ENCODE results near the gene MYADM.
A peak's percentile ranks its signal among the peaks of the same experiment; 100 is the strongest.
"Not testable (repeated sequence)": the region's sequence is repeated elsewhere in the genome, so short reads cannot be mapped to it uniquely, and the experiment has no call there.

Gene MYADM

DNA sequence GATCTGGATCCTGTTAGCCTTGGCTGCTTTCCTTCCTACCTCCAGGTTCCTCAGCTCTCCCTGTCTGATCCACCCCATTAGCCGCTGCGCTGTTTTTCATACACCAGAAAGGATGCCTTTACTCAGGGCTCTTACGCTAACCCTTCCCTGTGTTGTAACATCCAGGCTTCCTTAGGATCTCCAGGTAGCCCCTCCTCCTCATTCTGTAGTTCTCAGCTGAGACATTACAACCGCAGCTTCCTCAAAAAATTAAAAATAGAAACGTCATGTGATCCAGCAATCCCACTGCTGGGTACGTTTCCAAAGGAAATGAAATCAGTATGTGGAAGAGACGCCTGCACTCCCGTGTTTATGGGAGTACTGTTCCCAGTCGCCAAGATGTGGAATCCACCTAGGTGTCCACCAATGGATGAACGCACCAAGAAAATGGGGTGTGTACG lies 18.4 kb upstream of the MYADM start:
- H3K27me3 ChIP-seq (ENCODE audit: insufficient read depth, low read length): no peaks in the 10 kb centered on the region
- no peak overlapping the region for H3K4me3 ChIP-seq (ENCODE audit: low read length)

DNA sequence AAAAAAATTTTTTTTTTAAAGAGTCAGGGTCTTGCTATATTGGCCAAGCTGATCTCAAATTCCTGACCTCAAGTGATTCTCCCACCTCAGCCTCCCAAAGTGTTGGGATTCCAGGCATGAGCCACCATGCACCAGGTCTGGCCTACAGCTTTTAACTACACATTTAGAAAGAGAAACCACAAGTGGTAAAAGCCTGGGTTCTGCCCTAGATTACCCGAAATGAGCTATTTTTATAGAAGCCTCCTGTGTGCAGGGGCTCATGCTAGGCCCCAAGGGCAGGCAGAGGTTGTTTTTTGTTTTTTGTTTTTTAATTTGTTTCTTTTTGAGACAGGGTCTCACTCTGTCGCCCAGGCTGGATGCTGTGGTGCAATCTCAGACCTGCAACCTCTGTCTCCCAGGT lies 14.0 kb upstream of the MYADM start:
- Histone ChIP-seq H3K36me3 (ENCODE audit: insufficient read depth, low read length) (no peaks in the 10 kb centered on the region), H3K9me3 (ENCODE audit: low read length) (no peaks in the 10 kb centered on the region), H2AFZ (ENCODE audit: low read depth, low read length) (no peak overlapping the region)

More for the DNA sequence above, 18.4 kb upstream of the MYADM start:
- H2AFZ ChIP-seq (ENCODE audit: low read depth, low read length): no peak overlapping the region
- H3K36me3 ChIP-seq (ENCODE audit: insufficient read depth, low read length): no peaks in the 10 kb centered on the region
- no peaks in the 10 kb centered on the region for H3K9me3 ChIP-seq (ENCODE audit: low read length)
- peaks cover 11% of the 10 kb centered on the region for H3K4me1 ChIP-seq (ENCODE audit: insufficient read depth, low read length)

DNA sequence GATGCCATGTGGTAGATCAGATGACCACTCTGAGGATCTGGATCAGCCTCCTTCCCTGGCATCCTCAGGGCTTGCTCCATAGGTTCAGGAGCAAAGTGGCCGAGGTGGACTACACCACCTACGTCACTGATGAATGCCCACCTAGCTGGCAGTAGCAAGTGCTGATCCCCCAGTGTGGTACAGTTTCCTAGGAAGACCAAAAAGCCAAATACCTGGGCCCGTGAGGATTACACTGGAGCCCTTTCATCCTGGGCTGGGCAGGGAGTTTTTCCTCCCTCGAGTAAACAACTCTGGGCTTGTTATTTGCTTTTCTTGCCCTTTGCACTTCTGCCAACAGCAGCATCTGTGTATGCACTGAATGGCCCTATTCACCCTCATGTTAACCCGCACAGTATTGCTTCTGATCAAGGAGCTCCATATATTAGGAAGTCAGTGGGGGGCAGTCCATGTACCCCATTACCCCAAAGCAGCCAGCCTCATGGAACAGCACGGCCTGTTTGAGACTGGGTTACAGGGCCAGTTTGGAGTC lies 3.3 kb upstream of the MYADM start:
- Histone ChIP-seq H3K36me3 (ENCODE audit: insufficient read depth, low read length) (no peaks in the 10 kb centered on the region), H3K4me3 (ENCODE audit: low read length) (no peak overlapping the region), H2AFZ (ENCODE audit: low read depth, low read length) (no peak overlapping the region), H3K9me3 (ENCODE audit: low read length) (no peaks in the 10 kb centered on the region), H3K27me3 (ENCODE audit: insufficient read depth, low read length) (no peaks in the 10 kb centered on the region), H3K4me1 (ENCODE audit: insufficient read depth, low read length) (peaks cover 18% of the 10 kb centered on the region)

More for the DNA sequence above, 14.0 kb upstream of the MYADM start:
- no peak overlapping the region for H3K4me3 ChIP-seq (ENCODE audit: low read length)
- no peaks in the 10 kb centered on the region for H3K27me3 ChIP-seq (ENCODE audit: insufficient read depth, low read length)
- H3K4me1 ChIP-seq (ENCODE audit: insufficient read depth, low read length): peaks cover 11% of the 10 kb centered on the region

DNA sequence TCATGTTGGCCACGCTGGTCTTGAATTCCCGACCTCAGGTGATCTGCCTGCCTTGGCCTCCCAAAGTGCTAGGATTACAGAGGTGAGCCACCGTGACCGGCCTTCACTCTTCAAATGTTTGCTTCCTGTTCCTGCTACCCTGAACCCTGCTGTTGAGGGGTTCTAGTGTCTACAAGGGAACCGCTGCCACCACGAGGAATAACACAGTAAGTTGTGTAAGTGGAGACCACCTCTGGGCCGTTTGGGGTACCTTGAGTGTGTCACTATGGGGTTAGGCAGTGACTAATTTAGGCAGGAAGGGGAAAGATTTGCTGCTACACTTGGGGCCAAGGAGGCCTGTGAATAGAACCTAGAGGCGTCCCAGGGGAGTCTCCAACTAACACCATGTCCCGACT lies 2.2 kb upstream of the MYADM start:
- Histone ChIP-seq H3K4me1 (ENCODE audit: insufficient read depth, low read length) (peaks cover 20% of the 10 kb centered on the region), H3K9me3 (ENCODE audit: low read length) (no peaks in the 10 kb centered on the region), H2AFZ (ENCODE audit: low read depth, low read length) (peak overlapping the region; percentile 77), H3K4me3 (ENCODE audit: low read length) (peak overlapping the region; percentile 77), H3K36me3 (ENCODE audit: insufficient read depth, low read length) (peaks cover 1% of the 10 kb centered on the region), H3K27me3 (ENCODE audit: insufficient read depth, low read length) (no peaks in the 10 kb centered on the region)

DNA sequence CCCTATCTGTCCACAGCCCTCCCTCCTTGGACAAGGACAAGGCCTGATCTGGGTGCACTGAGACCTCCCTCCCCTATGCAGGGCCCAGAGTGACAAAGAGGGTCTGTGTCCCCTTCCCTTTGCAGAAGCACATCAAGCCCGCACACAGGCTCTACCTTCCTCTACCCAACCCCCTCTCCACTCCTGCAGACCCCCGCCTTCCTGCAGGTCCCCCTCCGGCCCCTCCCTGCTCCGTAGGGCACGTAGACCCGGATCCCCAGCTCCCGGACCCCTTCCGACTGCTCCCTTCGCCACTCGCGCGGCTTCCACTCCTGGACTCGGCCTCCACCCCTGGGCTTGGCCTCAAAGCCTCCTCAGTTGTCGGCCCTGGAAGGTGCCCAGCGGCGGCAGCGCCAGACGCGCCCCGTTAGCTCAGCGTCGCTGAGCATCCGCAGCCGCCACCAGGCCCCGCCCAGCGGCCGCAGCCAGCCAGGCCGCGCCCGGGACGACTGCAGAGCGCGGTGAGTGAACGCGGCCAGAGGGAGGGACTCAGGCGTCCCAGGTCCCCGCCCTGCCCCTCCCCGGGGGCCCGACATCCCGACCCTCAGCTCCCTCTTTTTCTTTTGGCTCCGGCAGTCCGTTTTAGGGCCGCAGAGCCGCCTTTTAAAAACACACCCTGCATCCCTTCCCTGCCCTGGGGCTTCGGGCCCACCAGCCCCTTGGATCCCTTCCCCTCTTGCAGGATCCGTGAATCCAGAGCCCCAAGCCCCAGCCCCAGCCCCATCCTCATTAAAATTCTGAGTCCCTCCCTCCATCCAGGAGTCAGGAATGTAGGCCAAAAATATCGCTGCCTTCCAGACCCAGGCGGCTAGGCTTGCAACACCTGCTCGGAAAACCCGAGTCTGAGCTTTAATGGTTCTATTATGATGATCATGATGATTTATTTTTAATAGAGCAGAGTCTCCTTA lies 1.5 kb upstream of the MYADM start:
- H3K36me3 ChIP-seq (ENCODE audit: insufficient read depth, low read length): peaks cover 4% of the 10 kb centered on the region
- no peaks in the 10 kb centered on the region for H3K27me3 ChIP-seq (ENCODE audit: insufficient read depth, low read length)
- H3K4me3 ChIP-seq (ENCODE audit: low read length): peak overlapping the region; percentile 77
- H3K9me3 ChIP-seq (ENCODE audit: low read length): no peaks in the 10 kb centered on the region
- peaks cover 21% of the 10 kb centered on the region for H3K4me1 ChIP-seq (ENCODE audit: insufficient read depth, low read length)
- peak overlapping the region; percentile 77 for H2AFZ ChIP-seq (ENCODE audit: low read depth, low read length)

DNA sequence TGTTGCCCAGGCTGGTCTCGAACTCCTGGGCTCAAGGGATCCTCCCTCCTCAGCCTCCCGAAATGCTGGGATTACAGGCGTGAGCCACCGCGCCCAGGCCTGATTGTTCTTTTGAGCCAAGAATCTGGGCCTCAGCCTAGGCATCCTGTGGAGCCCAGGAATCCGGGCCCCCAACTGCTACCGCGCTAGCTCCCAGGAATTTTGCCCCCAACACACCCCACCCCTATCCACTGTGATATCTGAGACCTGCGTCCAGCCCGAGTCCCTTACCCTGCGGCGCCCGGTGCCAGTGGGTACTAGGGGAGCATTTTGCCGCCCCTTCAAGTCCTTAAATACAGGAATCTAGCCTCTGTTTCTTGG lies 838 bp upstream of the MYADM start:
- Histone ChIP-seq H3K4me3 (ENCODE audit: low read length) (peak overlapping the region; percentile 77), H3K36me3 (ENCODE audit: insufficient read depth, low read length) (peaks cover 8% of the 10 kb centered on the region), H3K9me3 (ENCODE audit: low read length) (no peaks in the 10 kb centered on the region), H2AFZ (ENCODE audit: low read depth, low read length) (peak overlapping the region; percentile 77), H3K27me3 (ENCODE audit: insufficient read depth, low read length) (no peaks in the 10 kb centered on the region), H3K4me1 (ENCODE audit: insufficient read depth, low read length) (peaks cover 21% of the 10 kb centered on the region)

DNA sequence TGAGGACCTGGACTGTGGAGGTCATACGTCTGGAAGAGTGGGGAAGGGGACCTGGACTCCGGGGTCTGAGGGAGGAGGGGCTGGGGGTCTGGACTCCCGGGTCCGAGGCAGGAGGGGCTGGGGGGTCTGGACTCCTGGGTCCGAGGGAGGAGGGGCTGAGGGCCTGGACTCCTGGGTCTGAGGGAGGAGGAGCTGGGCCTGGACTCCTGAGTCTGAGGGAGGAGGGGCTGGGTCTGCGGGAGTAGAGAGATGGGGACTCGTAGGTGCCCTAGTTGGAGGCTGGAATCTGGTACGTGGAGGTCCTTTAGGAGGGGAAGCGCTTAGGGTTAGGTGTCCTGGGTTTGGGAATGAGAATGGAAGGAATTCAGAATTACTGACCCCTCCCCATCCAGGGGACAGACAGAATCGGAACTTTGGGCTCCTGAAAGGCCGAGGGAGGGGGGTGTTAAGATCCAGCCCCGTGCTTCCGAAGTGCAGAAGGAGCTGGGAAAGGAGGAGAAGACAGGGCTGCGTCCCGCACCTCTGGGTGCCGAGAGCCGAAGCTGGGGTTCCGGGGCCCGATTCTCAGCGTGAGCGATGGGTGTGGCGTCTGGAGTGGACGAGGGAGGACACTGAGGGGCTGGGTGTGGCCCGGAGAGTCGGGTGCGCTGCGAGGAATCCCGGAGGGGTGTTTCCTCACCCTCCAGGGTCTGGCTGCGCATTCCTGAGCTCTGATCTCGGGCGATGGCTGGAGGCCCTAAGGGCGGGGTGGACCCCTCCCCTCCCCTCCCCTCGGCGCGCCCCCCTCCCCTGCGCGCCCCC lies 608 bp downstream of the MYADM start:
- no peak overlapping the region for H2AFZ ChIP-seq (ENCODE audit: low read depth, low read length)
- no peaks in the 10 kb centered on the region for H3K27me3 ChIP-seq (ENCODE audit: insufficient read depth, low read length)
- H3K9me3 ChIP-seq (ENCODE audit: low read length): no peaks in the 10 kb centered on the region
- peaks cover 21% of the 10 kb centered on the region for H3K4me1 ChIP-seq (ENCODE audit: insufficient read depth, low read length)
- H3K36me3 ChIP-seq (ENCODE audit: insufficient read depth, low read length): peaks cover 11% of the 10 kb centered on the region
- peak overlapping the region; percentile 59 for H3K4me3 ChIP-seq (ENCODE audit: low read length)

DNA sequence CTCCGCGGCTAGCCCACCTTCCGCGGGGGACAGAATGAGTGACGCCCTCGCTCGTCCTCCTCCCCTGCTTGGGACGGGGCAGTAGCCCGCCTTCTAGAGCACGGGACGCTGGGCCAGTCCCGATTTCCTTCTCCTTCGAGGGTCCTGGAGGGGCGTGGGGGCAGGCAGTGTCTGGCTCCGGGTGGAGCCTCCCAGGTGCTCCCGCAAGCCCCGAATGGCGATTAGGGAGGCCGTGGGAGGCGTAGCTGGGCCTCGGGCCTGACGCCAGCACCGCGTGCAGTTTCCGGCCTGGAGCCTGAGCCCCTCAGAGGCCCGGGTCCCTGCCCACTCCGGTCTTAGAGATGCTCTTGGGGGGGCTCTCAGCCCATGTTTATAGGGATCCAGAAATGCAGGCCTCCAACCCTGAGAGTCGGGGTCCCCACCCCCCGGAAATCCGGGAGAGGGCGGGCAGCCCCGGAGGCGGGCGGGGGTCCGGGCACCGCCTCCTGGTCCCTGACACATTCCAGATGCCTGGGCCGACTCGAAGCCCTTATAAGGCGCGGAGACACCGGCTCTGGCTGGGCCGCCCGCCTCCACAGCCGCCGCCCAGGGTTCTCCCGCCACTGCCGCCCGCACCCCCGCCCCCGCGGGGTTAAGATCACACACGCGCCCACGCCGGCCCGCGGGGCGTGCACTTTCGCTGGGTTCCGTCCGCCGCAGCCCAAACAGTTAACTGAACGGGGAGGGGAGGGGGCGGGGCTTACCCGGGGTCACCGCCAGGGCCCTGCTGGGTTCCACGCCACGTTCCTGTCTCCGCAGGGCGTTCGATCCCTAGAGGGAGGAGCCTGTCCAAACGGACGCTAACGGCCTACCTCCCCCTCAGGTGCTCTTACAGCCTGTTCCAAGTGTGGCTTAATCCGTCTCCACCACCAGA lies 1.5 kb downstream of the MYADM start:
- H3K4me1 ChIP-seq (ENCODE audit: insufficient read depth, low read length): peaks cover 21% of the 10 kb centered on the region
- no peaks in the 10 kb centered on the region for H3K27me3 ChIP-seq (ENCODE audit: insufficient read depth, low read length)
- H3K4me3 ChIP-seq (ENCODE audit: low read length): peak overlapping the region; percentile 59
- no peaks in the 10 kb centered on the region for H3K9me3 ChIP-seq (ENCODE audit: low read length)
- H2AFZ ChIP-seq (ENCODE audit: low read depth, low read length): no peak overlapping the region
- peaks cover 20% of the 10 kb centered on the region for H3K36me3 ChIP-seq (ENCODE audit: insufficient read depth, low read length)

DNA sequence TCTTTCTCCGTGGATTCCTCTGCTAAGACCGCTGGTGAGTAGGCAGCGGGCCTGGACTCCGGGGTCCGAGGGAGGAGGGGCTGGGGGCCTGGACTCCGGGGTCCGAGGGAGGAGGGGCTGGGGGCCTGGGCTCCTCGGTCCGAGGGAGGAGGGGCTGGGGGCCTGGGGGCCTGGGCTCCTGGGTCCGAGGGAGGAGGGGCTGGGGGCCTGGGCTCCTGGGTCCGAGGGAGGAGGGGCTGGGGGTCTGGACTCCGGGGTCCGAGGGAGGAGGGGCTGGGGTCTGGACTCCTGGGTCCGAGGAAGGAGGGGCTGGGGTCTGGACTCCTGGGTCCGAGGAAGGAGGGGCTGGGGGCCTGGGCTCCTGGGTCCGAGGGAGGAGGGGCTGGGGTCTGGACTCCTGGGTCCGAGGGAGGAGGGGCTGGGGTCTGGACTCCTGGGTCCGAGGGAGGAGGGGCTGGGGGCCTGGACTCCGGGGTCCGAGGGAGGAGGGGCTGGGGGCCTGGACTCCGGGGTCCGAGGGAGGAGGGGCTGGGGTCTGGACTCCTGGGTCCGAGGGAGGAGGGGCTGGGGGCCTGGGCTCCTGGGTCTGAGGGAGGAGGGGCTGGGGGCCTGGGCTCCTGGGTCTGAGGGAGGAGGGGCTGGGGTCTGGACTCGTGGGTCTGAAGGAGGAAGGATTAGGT lies 2.3 kb downstream of the MYADM start:
- not testable (repeated sequence) for H3K27me3 ChIP-seq (ENCODE audit: insufficient read depth, low read length); H3K9me3 ChIP-seq (ENCODE audit: low read length); H2AFZ ChIP-seq (ENCODE audit: low read depth, low read length)
- peaks cover 28% of the 10 kb centered on the region for H3K36me3 ChIP-seq (ENCODE audit: insufficient read depth, low read length)
- peak overlapping the region; percentile 59 for H3K4me3 ChIP-seq (ENCODE audit: low read length)
- peaks cover 21% of the 10 kb centered on the region for H3K4me1 ChIP-seq (ENCODE audit: insufficient read depth, low read length)

DNA sequence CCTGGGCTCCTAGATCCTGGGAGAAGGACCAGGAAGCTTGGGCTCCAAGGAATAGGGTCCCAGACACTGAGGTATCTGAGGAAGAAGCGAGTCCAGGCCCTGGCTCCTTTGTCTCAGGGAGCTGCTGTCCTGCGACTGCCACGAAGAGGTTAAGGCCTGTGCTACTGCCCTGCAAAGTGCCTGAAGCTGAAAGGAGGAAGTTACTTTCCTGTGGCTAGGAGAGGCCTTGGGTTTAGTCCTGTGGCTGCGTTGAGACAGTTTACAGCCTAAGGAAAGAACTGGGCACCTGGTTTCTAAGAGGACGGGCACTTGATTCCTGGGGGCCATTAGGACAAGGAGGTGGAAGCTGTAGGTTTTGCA lies 2.8 kb downstream of the MYADM start:
- peak overlapping the region; percentile 21 for H3K4me3 ChIP-seq (ENCODE audit: low read length)
- no peak overlapping the region for H2AFZ ChIP-seq (ENCODE audit: low read depth, low read length)
- no peaks in the 10 kb centered on the region for H3K27me3 ChIP-seq (ENCODE audit: insufficient read depth, low read length)
- peaks cover 32% of the 10 kb centered on the region for H3K36me3 ChIP-seq (ENCODE audit: insufficient read depth, low read length)
- no peaks in the 10 kb centered on the region for H3K9me3 ChIP-seq (ENCODE audit: low read length)
- H3K4me1 ChIP-seq (ENCODE audit: insufficient read depth, low read length): peaks cover 20% of the 10 kb centered on the region

DNA sequence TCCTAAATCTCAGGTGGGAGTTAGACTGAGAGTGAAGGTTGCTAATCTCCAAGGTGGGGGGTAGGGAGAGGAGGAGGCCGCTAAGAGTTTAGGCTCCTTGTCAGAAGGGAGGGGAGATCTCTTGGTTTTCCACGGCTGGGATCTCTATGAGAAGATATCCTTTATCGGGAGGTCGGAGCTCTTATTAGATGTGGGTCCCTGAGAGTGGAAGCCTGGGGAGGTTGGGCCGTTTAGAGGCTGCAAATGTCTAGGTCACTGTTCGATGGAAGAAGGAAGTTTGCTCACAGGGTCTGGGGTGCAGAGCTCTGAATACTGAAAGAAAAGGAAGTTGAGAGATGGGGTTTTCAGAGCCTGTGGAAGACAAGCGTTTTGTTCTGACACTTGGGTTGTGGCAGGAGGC lies 3.8 kb downstream of the MYADM start:
- no peak overlapping the region for H2AFZ ChIP-seq (ENCODE audit: low read depth, low read length)
- no peaks in the 10 kb centered on the region for H3K9me3 ChIP-seq (ENCODE audit: low read length)
- peaks cover 14% of the 10 kb centered on the region for H3K4me1 ChIP-seq (ENCODE audit: insufficient read depth, low read length)
- no peak overlapping the region for H3K4me3 ChIP-seq (ENCODE audit: low read length)
- H3K36me3 ChIP-seq (ENCODE audit: insufficient read depth, low read length): peaks cover 39% of the 10 kb centered on the region
- no peaks in the 10 kb centered on the region for H3K27me3 ChIP-seq (ENCODE audit: insufficient read depth, low read length)

DNA sequence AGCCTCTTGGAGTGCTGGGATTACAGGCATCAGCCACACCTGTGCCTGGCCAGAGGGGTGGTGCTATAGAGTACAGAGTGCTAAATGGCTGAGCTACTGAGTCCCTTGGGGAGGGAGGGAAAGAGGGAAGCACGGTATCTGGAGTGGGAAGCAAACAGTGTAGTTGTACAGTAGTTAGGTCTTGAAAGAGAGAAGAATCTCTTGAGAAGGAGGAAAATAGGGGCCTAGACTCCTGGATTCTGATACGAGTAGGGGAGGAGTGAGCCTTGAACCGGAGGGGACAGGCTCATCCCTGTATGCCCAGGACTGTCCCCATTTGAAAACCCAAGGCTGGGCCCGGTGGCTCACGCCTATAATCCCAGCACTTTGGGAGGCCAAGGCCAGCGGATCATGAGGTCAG lies 5.1 kb downstream of the MYADM start:
- Histone ChIP-seq H2AFZ (ENCODE audit: low read depth, low read length) (no peak overlapping the region), H3K36me3 (ENCODE audit: insufficient read depth, low read length) (peaks cover 39% of the 10 kb centered on the region)

More for the DNA sequence above, 5.1 kb downstream of the MYADM start:
- no peaks in the 10 kb centered on the region for H3K9me3 ChIP-seq (ENCODE audit: low read length)
- H3K4me1 ChIP-seq (ENCODE audit: insufficient read depth, low read length): peaks cover 7% of the 10 kb centered on the region
- no peaks in the 10 kb centered on the region for H3K27me3 ChIP-seq (ENCODE audit: insufficient read depth, low read length)
- no peak overlapping the region for H3K4me3 ChIP-seq (ENCODE audit: low read length)
